Esophagus squamous epithelium (tissue), 5 donors: Measurements from ENCODE around the gene ZNF831. TPM values are rescaled to one million over a fixed set of nuclear protein-coding genes. Genes with fewer than 3 reads are reported as not detected.

ENCODE experiments used
- DNase-seq: peaks from one replicate; lab custom pipeline; 2025; lab: John Stamatoyannopoulos, UW
- H3K27ac ChIP-seq, 4 donors: fragments of 200-600 bp; sonication (generic); one replicate each; pipeline ENCODE4 v1.5.1; 2016 to 2019; ENCODE audit warnings: mild to moderate bottlenecking in 1 of 4
- H3K27me3 ChIP-seq, 4 donors: fragments of 200-600 bp; sonication (generic); 1 replicate in 3 of 4; 2 replicates in 1 of 4; pipeline versions ENCODE4 v1.5.1 to v1.6.0; 2017 to 2021; ENCODE audit warnings: antibody characterized with exemption in 1 of 4
- H3K36me3 ChIP-seq, 3 donors: fragments of 200-600 bp; sonication (generic); one replicate each; pipeline ENCODE4 v1.5.1; 2016 to 2019
- H3K4me1 ChIP-seq, 3 donors: fragments of 200-600 bp; sonication (generic); one replicate each; pipeline ENCODE4 v1.5.1; 2017 to 2019
- H3K4me3 ChIP-seq, 4 donors: fragments of 200-600 bp; sonication (generic); 1 replicate in 3 of 4; 2 replicates in 1 of 4; pipeline ENCODE4 v1.5.1; 2016 to 2019; ENCODE audit warnings: mild to moderate bottlenecking in 2 of 4, moderate library complexity in 1 of 4
- H3K9me3 ChIP-seq, 3 donors: fragments of 200-600 bp; sonication (generic); one replicate each; pipeline ENCODE4 v1.5.1; 2016 to 2019
- CTCF ChIP-seq, 6 experiments: fragments of 450-650 bp in 4 of 6; fragments of 200-600 bp in 2 of 6; sonication (generic) in 2 of 6; IDR thresholded peaks; one replicate each; pipeline ENCODE4 v1.5.1; 2016 to 2019; ENCODE audit warnings: antibody characterized with exemption in 6 of 6, mild to moderate bottlenecking in 4 of 6, moderate library complexity in 4 of 6
- POLR2A ChIP-seq, 4 donors: fragments of 450-650 bp; IDR thresholded peaks; one replicate each; pipeline ENCODE4 v1.6.1; 2017; ENCODE audit warnings: antibody characterized with exemption in 4 of 4, mild to moderate bottlenecking in 4 of 4, moderate library complexity in 3 of 4
- WGBS, 2 donors: methylation state at CpG; one replicate each; pipeline ENCODE4 v1.1.5; 2018; 5-methylcytosine and 5-hydroxymethylcytosine counted together
- intact Hi-C: fragments of 100-400 bp; cut with DNase I; formaldehyde crosslinking; loops from one replicate; pipeline ENCODE4 v1.15.0; 2022
- total RNA-seq, 4 donors: library from RNA; depleted of rRNA; stranded (reverse); fragments of >200 nt; gene quantifications; one replicate each; pipeline ENCODE4 v1.1.0, GENCODE V29; 2016
- donor health status: DM: yes; HTN: yes; CAD: no.

ZNF831 gene
- total RNA-seq, 4 donors from 2014 or later = 0.38 to 1.7 (median 0.60) TPM

DNA sequence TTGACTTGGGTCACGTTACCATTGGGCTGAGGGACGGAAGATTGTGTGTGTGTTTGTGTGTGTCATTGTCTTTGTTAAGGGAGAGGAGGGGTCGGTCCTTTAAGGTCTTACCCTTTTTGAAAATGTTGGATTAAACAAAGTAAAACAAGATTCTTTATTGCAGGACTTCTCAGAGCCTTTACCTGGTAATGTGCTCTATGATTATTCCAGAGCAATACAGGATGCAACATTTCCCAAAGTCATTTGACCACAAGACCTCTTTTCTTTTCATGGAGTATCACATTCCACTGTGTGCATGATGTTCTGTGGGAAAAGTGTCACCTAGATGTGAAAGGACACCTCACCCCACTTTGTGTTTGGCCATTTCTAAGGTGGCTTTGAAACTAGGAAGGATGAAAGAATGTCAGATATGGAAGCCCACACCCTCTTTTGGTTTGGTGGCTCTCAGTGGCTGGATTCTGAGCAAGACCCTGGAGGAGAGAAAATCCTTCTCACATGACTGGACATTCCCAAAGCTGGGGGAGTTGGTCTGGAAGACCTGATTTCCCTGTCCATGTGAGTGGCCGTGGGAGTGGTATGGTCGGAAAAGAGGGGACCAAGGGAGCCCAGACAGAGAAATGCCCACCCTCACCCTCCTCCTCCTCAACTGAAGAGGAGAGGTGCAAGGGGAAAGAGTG, 18.2 kb upstream of the ZNF831 start:
- no peak for TF ChIP-seq CTCF (IDR thresholded peaks at IDR 0.05)
- TF ChIP-seq POLR2A (IDR thresholded peaks at IDR 0.05) = no peak
- H3K27ac ChIP-seq = peak overlapping the region in 3 of 4 donors; percentile 58 to 75 (median 67)
- no peak overlapping the region for H3K4me3 ChIP-seq
- H3K9me3 ChIP-seq = no peaks in the 10 kb centered on the region
- no peak for DNase-seq
- intact Hi-C loops = no loop called here
- H3K36me3 ChIP-seq = no peaks in the 10 kb centered on the region
- no peaks in the 10 kb centered on the region for H3K27me3 ChIP-seq
- WGBS, 2 donors = 87 to 91% methylated on average over 5 of the region's 5 CpGs
- H3K4me1 ChIP-seq = peaks cover 0 to 46% (median 28%) of the 10 kb centered on the region in 3 donors

DNA sequence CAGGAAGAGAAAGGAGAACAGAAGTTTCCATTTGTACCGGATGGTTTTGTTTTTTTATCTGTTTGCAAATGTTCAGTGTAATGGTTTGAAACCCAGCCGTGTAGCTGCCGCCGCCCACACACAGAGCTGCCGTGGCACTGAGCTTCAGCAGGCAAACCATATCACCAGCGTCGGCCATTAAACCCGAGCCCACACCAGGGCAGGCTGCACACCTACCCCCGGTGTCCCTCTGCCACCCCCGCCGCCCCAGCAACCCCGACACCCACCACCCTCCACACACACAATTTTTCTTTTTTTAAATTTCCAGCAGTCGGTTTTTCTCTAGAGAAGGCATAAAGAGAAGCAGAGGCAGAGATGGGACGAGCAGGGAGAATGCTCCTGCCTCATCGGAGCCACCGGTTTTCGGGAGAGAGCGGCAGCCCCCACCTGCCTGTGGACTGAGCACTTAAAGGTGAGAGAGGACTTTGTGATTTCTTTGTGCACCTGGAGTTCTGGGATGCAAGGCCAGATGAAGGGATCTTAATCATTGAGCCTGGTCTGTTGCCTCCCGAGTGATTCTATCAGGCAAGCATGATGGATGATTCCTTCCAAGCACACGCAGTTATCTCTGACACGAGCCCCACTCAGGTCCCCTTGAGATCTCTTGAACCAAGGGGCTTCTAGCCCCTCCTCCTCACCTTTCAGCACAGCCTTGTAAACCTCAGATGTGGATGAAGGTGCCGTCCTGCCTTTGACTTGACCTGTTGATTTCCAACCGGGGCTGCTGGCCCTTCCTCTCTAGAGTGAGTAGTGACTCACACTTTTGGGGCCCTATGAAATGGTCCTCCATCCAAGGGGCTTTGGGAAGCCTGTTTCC, 17.5 kb upstream of the ZNF831 start:
- peak overlapping the region in 3 of 4 donors; percentile 8 to 35 (median 21) for H3K4me3 ChIP-seq

GRCh38 chr20:59146780-59147565, 16.6 kb upstream of the ZNF831 start:
- Histone ChIP-seq H3K36me3 (no peaks in the 10 kb centered on the region), H3K27ac (peak overlapping the region; percentile 17 to 75 (median 62)), H3K27me3 (no peaks in the 10 kb centered on the region), H3K4me3 (peak overlapping the region in 3 of 4 donors; percentile 8 to 35 (median 21)), H3K9me3 (no peaks in the 10 kb centered on the region), H3K4me1 (peaks cover 4 to 62% (median 43%) of the 10 kb centered on the region in 3 donors)
- 50 to 59% methylated on average over 7 to 8 of the region's 8 CpGs for WGBS, 2 donors
- TF ChIP-seq CTCF (IDR thresholded peaks at IDR 0.05) (no peak), POLR2A (IDR thresholded peaks at IDR 0.05) (no peak)
- intact Hi-C loops = no loop called here
- DNase-seq = no peak

More for the DNA sequence above, 17.5 kb upstream of the ZNF831 start:
- Histone ChIP-seq H3K27ac (peak overlapping the region; percentile 17 to 75 (median 62)), H3K9me3 (no peaks in the 10 kb centered on the region), H3K36me3 (no peaks in the 10 kb centered on the region), H3K4me1 (peaks cover 0 to 53% (median 36%) of the 10 kb centered on the region in 3 donors), H3K27me3 (no peaks in the 10 kb centered on the region)
- intact Hi-C loops = no loop called here
- no peak for DNase-seq
- WGBS, 2 donors = 71 to 76% methylated on average over 12 to 19 of the region's 23 CpGs
- TF ChIP-seq CTCF (IDR thresholded peaks at IDR 0.05) (no peak), POLR2A (IDR thresholded peaks at IDR 0.05) (peak in 1 of 4 donors; percentile 40)

DNA sequence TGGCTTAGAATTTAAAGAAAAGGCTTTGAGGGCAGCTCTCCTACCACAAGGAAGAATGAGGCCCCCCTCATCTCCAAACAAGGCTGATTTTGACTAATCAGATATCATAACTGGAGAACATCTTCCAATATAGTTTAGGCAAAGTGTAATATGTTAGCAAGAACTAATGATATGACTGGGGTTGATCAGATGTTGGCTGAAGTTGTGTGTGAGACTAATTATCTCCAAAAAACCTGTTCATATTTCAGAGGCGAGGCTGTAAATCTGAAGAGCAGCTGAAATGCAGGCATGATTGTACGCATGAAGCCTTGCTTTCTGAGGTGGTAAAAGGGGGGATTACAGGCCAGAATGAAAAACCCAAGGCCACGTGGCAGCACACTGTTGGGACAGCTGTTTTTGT, 16.0 kb upstream of the ZNF831 start:
- intact Hi-C loops = no loop called here
- no peak for DNase-seq

More for the DNA sequence above, 16.0 kb upstream of the ZNF831 start:
- 83 to 88% methylated on average over 3 of the region's 3 CpGs for WGBS, 2 donors
- Histone ChIP-seq H3K9me3 (no peaks in the 10 kb centered on the region), H3K4me1 (peaks cover 8 to 68% (median 48%) of the 10 kb centered on the region in 3 donors), H3K27me3 (no peaks in the 10 kb centered on the region), H3K36me3 (no peaks in the 10 kb centered on the region), H3K27ac (peak overlapping the region; percentile 17 to 75 (median 62)), H3K4me3 (peak overlapping the region in 2 of 4 donors; percentile 8 to 35)
- TF ChIP-seq CTCF (IDR thresholded peaks at IDR 0.05) = no peak
- TF ChIP-seq POLR2A (IDR thresholded peaks at IDR 0.05) = no peak
